D721Med (cell line): ENCODE data around the gene SCEL.

Source experiments
- DNase-seq: peaks from one replicate; pipeline ENCODE4 v3.0.0; 2011; ENCODE audit warnings: low spot score; ENCODE audit not compliant: insufficient read length
- FAIRE-seq: peaks from 2 replicates; lab custom pipeline; 2011; peaks lifted over from hg19 to GRCh38; lab: Jason Lieb, UNC
- TF ChIP-seq, protein P1 (sequence below): IDR thresholded peaks from 2 replicates; pipeline ENCODE4 v1.5.1; 2012; ENCODE audit warnings: mild to moderate bottlenecking, control low read depth; ENCODE audit not compliant: insufficient read depth; ENCODE audit errors: missing control alignments

Gene SCEL

DNA sequence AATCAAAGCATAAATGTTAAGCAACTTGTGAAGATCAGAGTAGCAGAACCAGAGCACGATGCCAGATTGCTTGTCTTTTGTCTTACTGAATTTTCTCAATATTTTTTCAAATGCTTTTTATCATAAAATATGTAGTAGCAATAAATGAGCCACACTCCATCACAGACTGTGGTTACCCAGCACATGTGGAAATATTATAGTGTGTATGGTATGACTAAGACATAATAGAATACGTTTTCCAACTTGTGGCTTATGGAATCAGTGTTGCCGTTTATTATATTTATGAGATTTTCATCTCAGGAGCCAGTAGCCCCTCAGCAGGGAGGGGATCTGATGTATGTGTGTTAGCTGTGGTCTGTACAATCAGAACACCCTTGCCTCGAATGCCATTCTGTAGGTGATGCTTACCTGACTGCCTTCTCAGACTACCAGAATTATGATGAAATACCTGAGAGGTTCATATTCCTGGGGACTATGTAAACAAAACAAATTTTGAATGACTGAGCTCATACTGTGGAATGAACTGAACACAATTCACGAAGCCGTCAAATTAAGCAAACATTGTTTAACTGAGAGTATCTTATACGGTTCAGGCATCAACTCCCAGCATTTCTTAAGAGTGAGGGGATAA is 1.9 kb downstream of the SCEL start:
- no peak for DNase-seq
- TF ChIP-seq, protein P1, sequence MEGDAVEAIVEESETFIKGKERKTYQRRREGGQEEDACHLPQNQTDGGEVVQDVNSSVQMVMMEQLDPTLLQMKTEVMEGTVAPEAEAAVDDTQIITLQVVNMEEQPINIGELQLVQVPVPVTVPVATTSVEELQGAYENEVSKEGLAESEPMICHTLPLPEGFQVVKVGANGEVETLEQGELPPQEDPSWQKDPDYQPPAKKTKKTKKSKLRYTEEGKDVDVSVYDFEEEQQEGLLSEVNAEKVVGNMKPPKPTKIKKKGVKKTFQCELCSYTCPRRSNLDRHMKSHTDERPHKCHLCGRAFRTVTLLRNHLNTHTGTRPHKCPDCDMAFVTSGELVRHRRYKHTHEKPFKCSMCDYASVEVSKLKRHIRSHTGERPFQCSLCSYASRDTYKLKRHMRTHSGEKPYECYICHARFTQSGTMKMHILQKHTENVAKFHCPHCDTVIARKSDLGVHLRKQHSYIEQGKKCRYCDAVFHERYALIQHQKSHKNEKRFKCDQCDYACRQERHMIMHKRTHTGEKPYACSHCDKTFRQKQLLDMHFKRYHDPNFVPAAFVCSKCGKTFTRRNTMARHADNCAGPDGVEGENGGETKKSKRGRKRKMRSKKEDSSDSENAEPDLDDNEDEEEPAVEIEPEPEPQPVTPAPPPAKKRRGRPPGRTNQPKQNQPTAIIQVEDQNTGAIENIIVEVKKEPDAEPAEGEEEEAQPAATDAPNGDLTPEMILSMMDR: no peak
- FAIRE-seq: no peak

DNA sequence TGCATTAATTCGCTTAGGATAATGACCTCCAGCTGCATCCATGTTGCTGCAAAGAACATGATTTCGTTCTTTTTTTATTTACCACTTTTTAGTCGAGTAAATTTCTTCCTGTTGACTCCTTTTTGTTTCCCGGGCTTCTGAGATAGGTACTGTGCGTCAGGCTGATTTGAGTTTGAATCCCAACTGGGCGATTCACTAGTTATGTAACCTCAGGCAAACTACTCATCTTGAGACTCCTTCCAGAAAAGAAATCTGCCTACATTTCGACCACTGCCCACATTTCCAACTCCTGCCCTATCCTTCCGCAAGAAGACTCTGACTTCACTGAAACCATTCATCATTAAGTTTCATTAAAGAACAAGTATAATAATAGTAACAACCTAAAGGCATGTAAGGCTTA is 8.2 kb downstream of the SCEL start:
- DNase-seq: no peak
- TF ChIP-seq, protein P1: no peak
- no peak for FAIRE-seq

DNA sequence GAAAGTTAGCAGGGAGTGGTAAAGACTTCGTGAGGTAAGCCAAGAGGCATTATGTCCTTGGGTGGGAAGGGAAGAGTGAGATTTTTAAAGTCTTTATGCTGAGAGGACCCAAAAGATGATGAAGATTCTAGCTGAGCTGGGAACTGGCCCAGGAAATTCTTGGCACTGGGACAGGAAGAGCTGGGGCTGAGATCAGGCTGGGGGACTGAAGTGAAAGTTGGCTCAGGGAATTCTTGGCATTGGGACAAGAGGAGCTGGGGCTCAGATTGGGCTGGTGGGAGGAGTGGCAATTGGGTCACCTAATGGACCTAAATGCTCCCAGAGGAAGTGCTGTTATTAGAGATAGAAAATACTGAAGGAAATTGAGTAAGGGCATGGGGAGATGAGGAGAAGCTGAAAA is 8.8 kb downstream of the SCEL start:
- FAIRE-seq: no peak
- DNase-seq: no peak
- TF ChIP-seq, protein P1: no peak

DNA sequence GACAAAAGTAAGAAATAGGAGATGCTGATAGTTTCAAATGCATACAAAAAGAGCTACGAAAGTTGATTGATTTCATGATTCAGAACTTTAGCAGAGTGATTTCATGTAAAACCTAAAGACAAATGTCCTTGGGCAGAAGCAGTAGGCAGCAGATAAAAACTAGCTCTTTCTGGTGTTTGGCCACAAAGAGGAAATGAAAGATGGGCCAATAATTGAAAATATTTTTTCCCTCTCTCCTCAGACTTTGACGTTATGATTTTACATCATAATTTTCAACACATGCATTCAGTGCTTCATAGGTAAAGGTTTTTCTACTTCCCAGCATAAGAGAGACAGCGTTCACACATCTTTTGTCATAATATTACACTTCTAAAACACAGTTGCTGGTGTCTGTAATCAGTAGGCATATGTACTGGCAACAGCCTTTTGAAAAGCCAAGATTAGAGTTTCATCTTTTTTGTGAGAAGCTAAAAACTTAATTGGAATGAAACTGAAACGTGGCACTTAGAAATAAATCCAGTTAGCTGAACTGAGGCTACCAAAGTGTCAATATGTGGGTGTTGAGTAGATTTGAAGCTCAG is 9.3 kb downstream of the SCEL start:
- FAIRE-seq (no peak), DNase-seq (no peak)
- TF ChIP-seq, protein P1: no peak

DNA sequence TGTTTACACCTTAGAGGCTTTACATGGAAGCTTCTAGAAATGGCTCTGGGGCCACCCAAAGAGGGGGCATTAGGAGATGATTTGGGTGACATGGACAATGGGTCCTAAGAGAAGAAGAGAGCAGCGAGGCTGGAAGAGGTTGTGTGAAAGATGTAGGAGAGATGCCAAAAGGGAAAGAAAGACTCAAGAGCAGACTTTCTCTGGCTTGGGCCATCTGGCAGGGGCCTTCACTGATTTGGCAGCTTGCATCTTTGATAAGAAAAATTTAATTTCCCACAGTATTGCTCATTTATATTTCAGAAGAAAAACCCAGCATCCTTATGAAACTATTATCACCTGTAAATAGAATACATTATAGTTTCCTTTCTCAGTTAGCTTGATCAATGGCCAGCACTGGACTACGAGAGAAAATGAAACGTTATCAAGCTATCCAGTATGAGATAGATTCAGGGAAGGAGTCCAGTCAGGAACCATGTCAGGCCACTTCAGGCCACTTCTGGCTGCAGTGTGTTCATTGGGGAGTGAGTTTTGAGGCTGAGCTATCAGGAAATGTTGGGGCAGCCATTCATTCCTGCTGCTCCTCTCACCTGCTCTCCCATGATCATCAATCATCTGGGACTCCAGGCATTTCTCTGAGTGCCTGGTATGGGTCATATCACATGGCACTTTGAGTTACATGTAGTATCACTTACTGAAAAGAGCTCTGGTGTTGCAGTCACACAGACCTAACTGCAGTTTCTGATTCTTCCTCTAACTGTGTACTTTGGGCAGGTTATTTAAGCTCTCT is 10.3 kb downstream of the SCEL start:
- TF ChIP-seq, protein P1: no peak
- FAIRE-seq (no peak), DNase-seq (no peak)

DNA sequence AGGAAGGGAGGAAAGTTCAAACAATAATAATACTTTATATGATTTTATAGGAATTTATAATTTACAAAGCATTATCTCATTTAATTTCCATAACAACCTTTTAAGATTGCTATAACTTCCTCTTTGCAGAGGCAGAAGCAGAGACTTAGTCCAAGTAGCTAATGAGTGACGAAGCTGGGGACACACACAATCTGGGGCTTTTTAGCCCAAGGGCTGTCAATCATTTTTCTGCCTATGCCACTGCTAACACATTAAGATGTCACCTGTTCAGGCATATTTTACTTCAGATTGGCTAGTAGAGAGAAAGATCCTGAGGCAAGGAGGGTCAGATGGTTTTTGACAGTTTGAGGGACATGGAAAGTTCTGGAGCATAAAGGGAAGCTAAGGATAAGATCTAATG is 12.6 kb downstream of the SCEL start:
- TF ChIP-seq, protein P1: no peak
- DNase-seq (no peak), FAIRE-seq (no peak)
